GM21526 (cell line): Measurements from ENCODE around the gene PAK5.

Experiments
- ATAC-seq: cut with Tn5 transposase; IDR thresholded peaks from one replicate; pipeline ENCODE4 v1.9.1; 2021; ENCODE audit warnings: moderate library complexity; ENCODE audit not compliant: unreplicated experiment, low FRiP score

PAK5 gene

GRCh38 chr20:9838378-9839295 is at the start of gene PAK5:
Gene PAK5 (minus strand): TSS chr20:9839076. CDS start chr20:9644328, 194,748 bp downstream.
- no peak for ATAC-seq

- no peak for ATAC-seq
Measured at GRCh38 chr20:9887706-9888105, 48.8 kb upstream of the PAK5 start.

DNA sequence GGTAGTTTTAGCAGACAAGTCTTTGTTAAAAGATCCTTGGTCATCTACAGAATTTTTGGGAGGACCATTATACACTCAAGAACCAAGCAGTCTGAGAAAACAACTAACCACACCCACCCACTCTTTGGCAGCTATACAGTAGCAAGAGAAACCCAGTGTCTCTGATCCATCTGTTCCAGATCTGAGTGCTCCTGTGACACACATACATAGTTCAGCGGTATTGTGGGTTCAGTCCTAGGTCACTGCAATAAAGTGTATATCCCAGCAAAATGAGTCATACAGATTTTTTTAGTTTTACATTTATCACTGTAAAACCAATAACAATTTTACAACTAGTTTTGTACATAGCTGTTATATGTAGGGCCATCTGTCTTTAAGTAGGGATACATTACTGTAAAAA is 47.4 kb upstream of the PAK5 start:
- ATAC-seq, result no peak

DNA sequence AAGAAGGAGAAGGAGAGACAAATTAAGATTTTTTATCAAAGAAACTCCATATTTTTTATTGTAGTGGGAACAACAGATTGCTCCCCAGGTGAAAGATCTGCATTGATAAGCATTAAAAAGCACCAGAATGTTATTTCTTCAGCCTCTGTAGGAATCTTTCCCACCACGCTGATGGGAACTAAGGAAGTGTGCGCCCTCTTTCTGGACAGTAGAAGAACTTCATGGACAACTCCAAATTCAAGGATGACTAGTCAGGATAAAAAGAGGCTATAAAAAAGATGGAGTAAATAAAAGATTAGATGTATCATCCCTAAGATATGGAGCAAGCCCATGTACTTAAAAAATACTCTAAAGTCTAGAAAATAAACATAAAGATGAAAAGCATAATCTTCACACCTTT is 45.8 kb upstream of the PAK5 start:
- no peak for ATAC-seq

DNA sequence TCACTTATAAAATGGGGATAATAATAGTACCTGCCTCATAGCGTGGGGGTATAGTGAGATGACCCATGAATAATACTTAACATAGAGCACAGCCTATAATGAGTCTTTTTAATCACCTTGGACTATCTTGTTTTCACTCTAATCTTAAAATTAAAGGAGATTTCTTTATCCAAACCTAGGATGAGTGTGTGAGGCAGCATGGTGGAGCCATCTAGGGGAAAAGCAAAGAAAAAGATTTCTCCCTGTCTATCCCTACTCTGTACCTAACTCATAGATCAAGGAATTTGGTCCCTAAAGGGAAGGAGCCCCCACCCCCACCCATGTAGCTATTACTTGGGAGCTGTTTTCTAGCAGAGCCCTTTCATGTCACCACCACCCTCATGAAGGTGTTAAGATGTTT is 45.2 kb upstream of the PAK5 start:
- no peak for ATAC-seq

DNA sequence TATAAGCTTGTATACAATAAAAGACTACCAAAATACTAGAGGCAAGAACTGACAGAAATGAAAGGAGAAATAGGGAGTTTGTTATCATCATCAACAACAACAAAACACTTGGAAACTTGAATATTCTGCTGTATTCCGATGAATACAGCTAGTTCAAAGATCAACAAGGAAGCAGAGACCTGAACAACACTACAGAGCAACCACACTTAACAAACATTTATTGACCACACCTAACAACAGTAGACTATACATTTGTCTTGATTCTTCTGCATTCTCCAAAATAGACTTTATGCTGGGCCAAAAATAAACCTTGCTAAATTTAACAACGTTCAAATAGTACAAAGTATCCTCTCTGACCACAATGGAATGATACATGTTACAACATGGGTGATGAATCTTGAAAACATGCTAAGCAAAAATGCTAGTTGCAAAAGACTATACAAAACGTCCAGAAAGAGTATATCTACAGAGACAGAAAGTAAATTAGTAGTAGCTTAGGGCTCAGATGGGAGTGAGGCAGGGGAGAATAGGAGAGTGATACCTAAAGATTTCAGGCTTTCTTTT is 39.1 kb upstream of the PAK5 start:
- no peak for ATAC-seq

DNA sequence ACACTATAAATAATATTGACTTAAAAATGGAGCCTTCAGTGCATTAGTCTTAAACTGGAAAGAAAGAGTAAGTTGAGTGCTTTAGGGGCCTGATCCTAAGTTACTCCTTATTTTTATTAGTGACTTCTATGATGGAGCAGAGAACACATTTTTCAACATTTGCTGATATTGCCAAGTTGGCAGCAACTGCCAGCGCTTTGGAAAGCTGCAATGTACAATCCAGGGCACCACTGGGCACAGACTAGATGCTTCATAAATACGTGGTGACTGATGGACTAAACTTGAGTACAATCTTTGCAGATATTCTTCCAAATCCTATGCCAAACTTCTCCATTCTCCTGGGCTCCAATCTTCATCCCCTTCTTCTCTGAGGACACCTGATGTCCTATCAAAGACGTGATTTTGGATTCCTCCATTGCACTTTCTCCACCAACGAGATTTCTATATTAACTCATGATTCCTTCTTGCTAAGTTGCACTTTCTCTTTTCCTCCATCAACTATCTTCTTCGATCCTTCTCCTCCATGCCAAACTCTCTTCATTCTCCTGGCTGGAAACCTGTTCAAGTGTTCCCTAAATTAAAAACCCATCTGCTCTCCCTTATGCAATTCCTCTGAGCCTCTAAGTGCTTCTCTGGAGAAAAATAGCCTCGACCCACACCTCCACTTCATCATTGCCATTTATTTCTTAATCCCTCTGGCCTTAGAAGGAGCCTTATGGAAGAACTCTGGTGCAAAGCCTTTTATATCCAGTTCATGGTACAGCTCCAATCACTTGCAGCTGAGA is 28.5 kb upstream of the PAK5 start:
- ATAC-seq, result no peak

- ATAC-seq, result no peak
Measured at GRCh38 chr20:9852566-9852965, 13.7 kb upstream of the PAK5 start.

- no peak for ATAC-seq
Measured at GRCh38 chr20:9839626-9840025, 750 bp upstream of the PAK5 start.

- no peak for ATAC-seq
Measured at GRCh38 chr20:9838035-9838377, 870 bp downstream of the PAK5 start.

DNA sequence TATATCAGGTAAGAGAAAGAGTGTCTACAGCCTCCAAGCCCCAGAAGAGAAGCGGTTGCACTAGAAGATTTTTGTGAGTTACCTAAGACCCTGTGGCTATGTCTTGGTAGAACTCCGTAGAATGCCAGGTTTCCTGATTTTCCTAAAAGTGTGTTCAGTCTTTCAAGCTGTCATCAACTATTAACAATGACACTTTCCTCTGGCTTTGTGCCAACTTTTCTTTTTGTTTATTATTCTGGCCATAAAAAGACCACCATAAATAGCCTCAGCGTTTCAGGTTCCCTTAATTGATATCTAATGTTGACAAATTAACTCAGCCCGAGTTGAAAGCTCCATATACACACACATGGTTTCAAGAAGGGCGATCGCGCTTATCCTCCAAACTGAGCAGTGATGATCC is 1.2 kb downstream of the PAK5 start:
- no peak for ATAC-seq

DNA sequence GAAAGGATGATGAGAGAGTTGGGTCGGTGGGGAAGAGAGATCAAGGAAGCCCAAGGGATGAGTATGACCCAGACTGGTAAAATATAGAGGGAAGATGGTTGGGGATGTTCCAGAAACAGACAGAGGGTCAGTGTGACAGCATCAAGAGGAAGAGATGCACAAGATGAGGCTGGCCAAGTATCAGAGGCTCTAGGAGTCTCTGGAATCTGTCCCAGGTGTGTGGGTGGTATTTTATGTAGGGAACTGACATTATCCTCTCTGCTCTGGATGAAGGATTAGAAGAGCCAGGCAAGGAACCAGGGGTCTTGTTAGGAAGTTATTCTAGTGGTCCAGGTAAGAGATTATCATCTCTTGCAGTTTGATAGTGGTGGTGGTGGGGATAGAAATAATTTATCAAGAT is 3.6 kb downstream of the PAK5 start:
- no peak for ATAC-seq

DNA sequence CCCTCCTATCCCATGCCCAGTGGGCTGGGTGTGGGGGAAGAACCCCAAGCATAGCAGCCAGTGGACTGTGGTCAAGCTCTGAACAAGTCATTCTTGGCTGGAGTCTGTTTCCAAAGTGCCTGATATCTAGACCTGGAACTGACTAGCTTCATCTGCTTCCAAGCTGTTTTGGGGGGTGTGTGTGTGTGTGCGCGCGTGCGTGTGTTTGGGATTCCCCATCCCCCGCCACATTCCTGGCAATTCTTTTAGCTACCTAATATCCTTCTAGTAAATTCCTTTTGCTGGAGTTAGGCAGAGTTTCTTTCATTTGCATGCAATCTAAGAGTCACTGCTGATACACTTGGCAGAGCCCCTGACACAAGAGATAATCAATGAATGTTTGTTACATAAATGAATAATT is 7.8 kb downstream of the PAK5 start:
- no peak for ATAC-seq

DNA sequence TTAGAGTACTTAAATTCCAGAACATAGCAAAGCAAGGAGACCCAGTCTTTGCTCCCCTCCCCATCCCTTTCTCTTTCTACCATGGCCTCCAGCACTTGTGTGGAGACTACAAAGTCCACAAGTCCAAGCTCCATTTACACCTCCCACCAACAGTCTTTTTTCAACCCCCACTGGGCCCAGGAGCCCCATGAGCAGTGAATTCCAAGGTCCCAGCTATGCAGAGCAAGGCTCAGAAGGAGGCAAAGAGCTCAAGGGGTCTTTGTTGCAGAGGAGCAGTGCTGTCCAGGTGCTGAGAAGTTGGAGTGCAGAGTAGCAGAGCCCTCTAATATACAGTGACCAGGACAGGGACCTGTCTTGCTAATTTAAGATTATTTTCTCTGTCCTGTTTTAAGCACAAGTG is 9.0 kb downstream of the PAK5 start:
- ATAC-seq, result no peak

DNA sequence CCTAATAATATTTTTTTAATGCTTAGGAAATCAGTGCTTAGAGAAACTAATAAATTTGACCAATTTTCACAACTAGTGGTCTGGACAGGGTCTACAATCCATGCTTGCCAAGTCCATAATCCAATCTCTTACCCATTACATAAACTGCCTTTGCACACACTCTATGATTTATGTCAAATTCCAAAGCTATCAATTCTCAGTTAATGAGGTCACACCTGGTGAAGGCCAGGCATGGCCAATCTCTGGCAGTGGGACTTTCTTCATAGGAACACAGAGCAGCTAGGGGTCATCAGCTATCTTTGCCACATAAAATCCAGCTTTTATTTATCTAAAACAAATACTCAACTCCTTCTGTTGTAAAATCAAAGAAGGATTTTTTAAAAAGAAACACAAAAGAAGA is 21.2 kb downstream of the PAK5 start:
- ATAC-seq, result no peak

GRCh38 chr20:9815632-9816031 is 23.2 kb downstream of the PAK5 start:
- no peak for ATAC-seq

- no peak for ATAC-seq
Measured at GRCh38 chr20:9810738-9811137, 28.1 kb downstream of the PAK5 start.

GRCh38 chr20:9809271-9809670 is 29.6 kb downstream of the PAK5 start:
- no peak for ATAC-seq

- ATAC-seq, result no peak
Measured at GRCh38 chr20:9808166-9808565, 30.7 kb downstream of the PAK5 start.

GRCh38 chr20:9807136-9807535 is 31.7 kb downstream of the PAK5 start:
- ATAC-seq, result no peak

- no peak for ATAC-seq
Measured at GRCh38 chr20:9800421-9800820, 38.5 kb downstream of the PAK5 start.

DNA sequence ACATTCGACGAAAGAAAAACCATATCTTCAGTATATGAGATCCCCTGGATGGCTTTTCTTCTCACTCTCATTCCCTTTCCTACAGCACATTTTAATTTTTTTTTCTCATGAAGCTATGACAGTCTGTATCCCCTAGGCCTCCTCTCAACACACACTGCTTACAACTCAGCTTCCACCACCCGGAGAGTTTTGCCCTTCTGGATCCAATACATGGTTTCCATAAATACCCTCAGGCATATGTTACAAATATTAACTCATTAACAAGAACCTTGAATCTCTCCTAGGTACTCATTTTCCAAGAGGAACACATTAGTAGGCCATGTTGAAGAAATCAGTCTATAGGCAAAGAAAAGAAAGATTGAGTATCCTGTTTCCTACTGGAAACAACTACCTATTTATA is 44.0 kb downstream of the PAK5 start:
- no peak for ATAC-seq
